ENCODE data around the gene PDE2A. TPM values are rescaled to one million over a fixed set of nuclear protein-coding genes. Genes with fewer than 3 reads are reported as not detected.
A peak's percentile ranks its signal among the peaks of the same experiment; 100 is the strongest.

PDE2A gene
- total RNA-seq, 1 donor from 2014 or later, result 4.0 TPM

DNA sequence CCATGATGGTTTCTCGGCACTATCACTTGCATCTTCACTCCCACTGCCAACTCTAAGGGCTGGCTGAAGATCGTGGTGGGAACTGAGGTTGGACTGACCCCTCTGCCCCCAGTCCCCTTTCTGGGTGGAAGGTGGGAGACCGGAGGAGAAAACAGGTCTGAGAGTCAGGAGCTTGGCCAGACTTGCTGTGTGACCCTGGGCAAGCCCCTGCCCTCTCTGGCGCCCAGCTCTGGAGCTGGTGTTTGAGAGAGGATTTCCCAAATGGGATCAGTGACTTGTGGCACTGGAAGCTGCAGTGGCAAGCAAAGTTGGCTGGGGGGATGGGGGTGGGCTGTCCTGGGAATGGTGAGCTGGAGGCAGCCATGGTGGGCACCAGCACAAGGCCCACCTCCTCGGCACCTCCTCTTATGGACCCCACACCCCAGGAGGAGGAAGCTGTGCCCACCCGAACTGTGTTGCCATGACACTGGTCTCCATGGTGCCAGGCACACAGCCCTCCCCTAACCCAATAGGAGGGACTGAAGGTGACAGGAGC, 6.5 kb upstream of the PDE2A start:
- Mint-ChIP-seq H3K27ac (no peak overlapping the region), H3K27me3 (peaks cover 48% of the 10 kb centered on the region), H3K9me3 (ENCODE audit: low read depth) (no peaks in the 10 kb centered on the region), H3K4me1 (ENCODE audit: low read depth) (no peaks in the 10 kb centered on the region), H3K4me3 (ENCODE audit: low read depth) (no peak overlapping the region), H3K36me3 (ENCODE audit: insufficient read depth) (no peaks in the 10 kb centered on the region)
- no peak for TF ChIP-seq CTCF (IDR thresholded peaks at IDR 0.05; ENCODE audit: unreplicated experiment)
- no peak for DNase-seq (ENCODE audit: low spot score, unreplicated experiment)

DNA sequence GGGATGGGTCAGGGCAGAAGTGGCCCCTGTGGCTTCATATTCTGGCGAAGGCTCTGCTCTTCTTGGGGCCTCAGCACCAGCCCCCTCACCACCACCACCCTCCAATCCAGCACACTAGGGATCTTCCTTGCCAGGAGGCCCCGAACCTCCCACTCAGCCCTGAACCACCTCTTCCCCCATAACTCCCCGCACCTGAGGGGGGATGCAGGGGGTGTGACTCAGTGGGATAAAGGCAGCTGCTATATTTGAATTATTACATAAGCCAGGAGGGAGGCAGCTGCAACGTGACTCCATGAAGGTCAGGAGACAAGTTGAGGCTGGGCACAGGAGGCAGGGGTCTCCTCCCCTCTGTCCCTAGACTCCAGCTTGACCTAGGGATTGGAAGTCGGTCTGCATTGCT, 5.6 kb upstream of the PDE2A start:
- DNase-seq (ENCODE audit: low spot score, unreplicated experiment), result no peak
- no peaks in the 10 kb centered on the region for H3K9me3 Mint-ChIP-seq (ENCODE audit: low read depth)
- H3K4me3 Mint-ChIP-seq (ENCODE audit: low read depth), result no peak overlapping the region
- H3K27ac Mint-ChIP-seq, result no peak overlapping the region
- no peak for TF ChIP-seq CTCF (IDR thresholded peaks at IDR 0.05; ENCODE audit: unreplicated experiment)
- no peaks in the 10 kb centered on the region for H3K36me3 Mint-ChIP-seq (ENCODE audit: insufficient read depth)
- H3K27me3 Mint-ChIP-seq, result peaks cover 57% of the 10 kb centered on the region
- H3K4me1 Mint-ChIP-seq (ENCODE audit: low read depth), result no peaks in the 10 kb centered on the region

DNA sequence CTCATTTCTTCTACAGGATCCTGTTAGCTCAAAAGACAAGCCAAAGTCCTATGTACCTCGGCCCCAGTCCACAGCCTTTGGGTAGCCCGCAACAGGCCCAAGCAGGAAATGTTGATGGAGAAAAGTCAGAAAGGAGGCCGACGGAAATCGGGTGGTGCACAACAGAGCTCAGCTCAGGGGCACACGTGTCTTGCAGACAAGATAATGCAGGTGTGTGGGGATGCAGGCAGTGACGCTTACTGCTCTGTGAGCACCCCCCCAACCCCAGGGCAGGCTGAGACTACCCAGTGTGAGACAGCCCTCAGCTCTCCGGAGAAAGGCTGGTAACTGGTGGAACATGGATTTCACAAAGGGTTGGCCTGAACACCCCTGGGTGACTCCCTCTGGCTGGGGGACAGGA, 4.3 kb upstream of the PDE2A start:
- Mint-ChIP-seq H3K9me3 (ENCODE audit: low read depth) (no peaks in the 10 kb centered on the region), H3K4me3 (ENCODE audit: low read depth) (no peak overlapping the region), H3K27ac (no peak overlapping the region), H3K36me3 (ENCODE audit: insufficient read depth) (no peaks in the 10 kb centered on the region), H3K4me1 (ENCODE audit: low read depth) (no peaks in the 10 kb centered on the region), H3K27me3 (peaks cover 70% of the 10 kb centered on the region)
- no peak for TF ChIP-seq CTCF (IDR thresholded peaks at IDR 0.05; ENCODE audit: unreplicated experiment)
- DNase-seq (ENCODE audit: low spot score, unreplicated experiment), result no peak

GRCh38 chr11:72676861-72677341, 2.7 kb upstream of the PDE2A start:
- H3K36me3 Mint-ChIP-seq (ENCODE audit: insufficient read depth), result no peaks in the 10 kb centered on the region
- peak; percentile 90 for DNase-seq (ENCODE audit: low spot score, unreplicated experiment)
- no peaks in the 10 kb centered on the region for H3K9me3 Mint-ChIP-seq (ENCODE audit: low read depth)
- H3K27ac Mint-ChIP-seq, result no peak overlapping the region
- no peak overlapping the region for H3K4me3 Mint-ChIP-seq (ENCODE audit: low read depth)
- H3K27me3 Mint-ChIP-seq, result peaks cover 86% of the 10 kb centered on the region
- TF ChIP-seq CTCF (IDR thresholded peaks at IDR 0.05; ENCODE audit: unreplicated experiment), result no peak
- H3K4me1 Mint-ChIP-seq (ENCODE audit: low read depth), result no peaks in the 10 kb centered on the region

DNA sequence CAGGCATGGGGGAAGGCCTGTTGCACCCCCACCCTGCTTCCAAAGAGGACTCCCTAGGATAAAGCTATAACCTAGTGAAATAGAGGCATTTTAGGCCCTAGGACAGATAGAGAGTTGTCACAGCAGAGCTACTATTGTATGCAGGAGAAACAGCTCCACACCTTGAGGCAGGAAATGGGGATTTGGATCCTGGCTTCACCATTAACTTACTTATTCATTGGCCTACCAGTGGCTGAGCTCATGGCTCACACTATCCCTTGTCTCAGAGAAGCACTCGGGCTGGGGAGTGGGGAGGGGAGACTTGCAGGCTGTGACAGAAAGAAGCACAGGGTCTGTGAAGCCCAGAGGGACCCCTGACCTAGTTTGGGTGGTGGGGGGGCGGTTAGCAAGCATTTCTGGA, 999 bp upstream of the PDE2A start:
- H3K9me3 Mint-ChIP-seq (ENCODE audit: low read depth), result no peaks in the 10 kb centered on the region
- peaks cover 96% of the 10 kb centered on the region for H3K27me3 Mint-ChIP-seq
- no peak overlapping the region for H3K4me3 Mint-ChIP-seq (ENCODE audit: low read depth)
- no peak for TF ChIP-seq CTCF (IDR thresholded peaks at IDR 0.05; ENCODE audit: unreplicated experiment)
- no peaks in the 10 kb centered on the region for H3K36me3 Mint-ChIP-seq (ENCODE audit: insufficient read depth)
- no peaks in the 10 kb centered on the region for H3K4me1 Mint-ChIP-seq (ENCODE audit: low read depth)
- no peak overlapping the region for H3K27ac Mint-ChIP-seq
- DNase-seq (ENCODE audit: low spot score, unreplicated experiment), result no peak

Measured in progenitor cell of endocrine pancreas (in vitro differentiated cells).